PC-9 (cell line): Measurements from ENCODE around the gene FXYD6. TPM values are rescaled to one million over a fixed set of nuclear protein-coding genes. Genes with fewer than 3 reads are reported as not detected.

ENCODE experiments used
- BruUV-seq: library from RNA; stranded (reverse); fragments of 400-500 nt; replicated peaks from 2 replicates; lab custom pipeline; 2021; lab: Mats Ljungman, UMichigan
- CTCF ChIA-PET: fragments of 300-600 bp; sonication (Branson Sonifier 250); formaldehyde crosslinking; loops from one replicate; lab custom pipeline; 2022; ENCODE audit warnings: antibody characterized with exemption; lab: Charles Lee
- POLR2A ChIA-PET: fragments of 300-600 bp; sonication (Branson Sonifier 250); formaldehyde crosslinking; loops from one replicate; lab custom pipeline; 2022; ENCODE audit warnings: antibody characterized with exemption; ENCODE audit not compliant: unreplicated experiment; lab: Charles Lee
- DNase-seq, 2 experiments: peaks; one replicate each; pipeline versions ENCODE4 v3.0.0 to v3.0.0-alpha.2; 2015 to 2022; ENCODE audit warnings: mixed read lengths in 1 of 2
- H2AFZ ChIP-seq: fragments of 200-600 bp; sonication (generic); 2 replicates; pipeline ENCODE4 v1.8.1; 2017; ENCODE audit warnings: antibody characterized with exemption
- H3F3A ChIP-seq: fragments of 200-600 bp; sonication (generic); 2 replicates; pipeline ENCODE4 v1.8.1; 2017; ENCODE audit warnings: antibody characterized with exemption, mild to moderate bottlenecking, low read depth; ENCODE audit not compliant: insufficient read depth
- H3K27ac ChIP-seq: fragments of 200-600 bp; sonication (generic); 2 replicates; pipeline ENCODE4 v1.6.1; 2016; ENCODE audit warnings: mixed run types
- H3K27me3 ChIP-seq: fragments of 200-600 bp; sonication (generic); 2 replicates; pipeline ENCODE4 v1.6.1; 2016; ENCODE audit warnings: low read depth, mixed run types; ENCODE audit not compliant: insufficient read depth
- H3K36me3 ChIP-seq: fragments of 200-600 bp; sonication (generic); 2 replicates; pipeline ENCODE4 v1.6.1; 2016; ENCODE audit warnings: low read depth, mixed run types
- H3K4me1 ChIP-seq: fragments of 200-600 bp; sonication (generic); replicated peaks from 2 replicates; pipeline ENCODE4 v1.6.1; 2016; ENCODE audit warnings: mixed run types; ENCODE audit not compliant: insufficient read depth
- H3K4me2 ChIP-seq: fragments of 200-600 bp; sonication (generic); 2 replicates; pipeline ENCODE4 v1.6.1; 2017; ENCODE audit warnings: mixed run types
- H3K4me3 ChIP-seq: fragments of 200-600 bp; sonication (generic); 2 replicates; pipeline ENCODE4 v1.6.1; 2016; ENCODE audit warnings: mixed run types
- H3K79me2 ChIP-seq: fragments of 200-600 bp; sonication (generic); 2 replicates; pipeline ENCODE4 v1.6.1; 2017; ENCODE audit warnings: low read depth, mixed run types
- H3K9me2 ChIP-seq: fragments of 200-600 bp; sonication (generic); 2 replicates; pipeline ENCODE4 v1.8.1; 2017; ENCODE audit warnings: mild to moderate bottlenecking; ENCODE audit not compliant: insufficient read depth
- H3K9me3 ChIP-seq: fragments of 200-600 bp; sonication (generic); 2 replicates; pipeline ENCODE4 v1.8.1; 2016; ENCODE audit warnings: low read depth; ENCODE audit not compliant: insufficient read depth
- H4K20me1 ChIP-seq: fragments of 200-600 bp; sonication (generic); 2 replicates; pipeline ENCODE4 v1.8.1; 2017; ENCODE audit not compliant: insufficient read depth
- CTCF ChIP-seq: fragments of 200-600 bp; sonication (generic); conservative IDR thresholded peaks from 2 replicates; pipeline ENCODE4 v1.6.1; 2017; ENCODE audit warnings: mixed run types, antibody characterized with exemption, mild to moderate bottlenecking, moderate library complexity
- EZH2 ChIP-seq: fragments of 200-600 bp; sonication (generic); IDR thresholded peaks from 2 replicates; pipeline ENCODE4 v1.8.0; 2017; ENCODE audit warnings: antibody characterized with exemption, low read depth
- intact Hi-C: fragments of 100-400 bp; cut with micrococcal nuclease; formaldehyde crosslinking; loops from one replicate; pipeline ENCODE4 v1.10.0; 2022; ENCODE audit not compliant: unreplicated experiment
- total RNA-seq: library from RNA; stranded (reverse); gene quantifications from 2 replicates; pipeline ENCODE4 v1.2.3, GENCODE V29; 2021

FXYD6 gene
- total RNA-seq, 1 experiment from 2014 or later, result 0.20 TPM

DNA sequence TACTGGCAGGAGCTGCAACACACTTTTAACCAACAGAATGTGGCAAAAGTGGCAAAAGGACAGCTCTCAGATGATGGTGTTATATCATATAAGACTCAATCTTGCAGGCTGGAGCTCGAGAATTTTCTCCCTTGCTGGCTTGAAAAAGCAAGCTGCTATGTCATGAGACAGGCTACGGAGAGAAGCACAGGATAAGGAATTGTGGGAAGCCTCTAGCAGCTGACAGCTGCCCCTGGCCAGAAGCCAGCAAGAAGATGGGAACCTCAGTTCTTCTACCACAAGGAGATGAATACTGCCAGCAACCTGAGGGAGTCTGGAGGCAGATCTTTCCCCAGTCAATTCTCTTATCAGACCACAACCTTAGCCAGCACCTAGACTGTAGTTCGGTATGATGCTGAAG lies 24.6 kb downstream of the FXYD6 start:
- no peak overlapping the region for H2AFZ ChIP-seq
- H3K4me1 ChIP-seq, result no peaks in the 10 kb centered on the region
- H3K79me2 ChIP-seq, result no peaks in the 10 kb centered on the region
- no peak for DNase-seq
- peaks cover 9% of the 10 kb centered on the region; the same call in 1 of the 2 replicates for H3K9me3 ChIP-seq
- H3K4me2 ChIP-seq, result no peak overlapping the region
- H3K9me2 ChIP-seq, result no peaks in the 10 kb centered on the region
- CTCF ChIA-PET, result no interaction called here
- intact Hi-C loops, result no loop called here
- no peak overlapping the region for H3K4me3 ChIP-seq
- H3K27ac ChIP-seq, result no peak overlapping the region
- POLR2A ChIA-PET, result interaction anchor here (0.6 kb wide), 1 partner anchor 16 kb away, joined by 3 read pairs; no protein-coding TSS in a partner anchor
- no peak for TF ChIP-seq EZH2
- TF ChIP-seq CTCF, result no peak
- no peaks in the 10 kb centered on the region for H4K20me1 ChIP-seq
- no TSS peak for BruUV-seq
- no peaks in the 10 kb centered on the region for H3F3A ChIP-seq
- H3K27me3 ChIP-seq, result peaks cover 41% of the 10 kb centered on the region
- H3K36me3 ChIP-seq, result no peaks in the 10 kb centered on the region

DNA sequence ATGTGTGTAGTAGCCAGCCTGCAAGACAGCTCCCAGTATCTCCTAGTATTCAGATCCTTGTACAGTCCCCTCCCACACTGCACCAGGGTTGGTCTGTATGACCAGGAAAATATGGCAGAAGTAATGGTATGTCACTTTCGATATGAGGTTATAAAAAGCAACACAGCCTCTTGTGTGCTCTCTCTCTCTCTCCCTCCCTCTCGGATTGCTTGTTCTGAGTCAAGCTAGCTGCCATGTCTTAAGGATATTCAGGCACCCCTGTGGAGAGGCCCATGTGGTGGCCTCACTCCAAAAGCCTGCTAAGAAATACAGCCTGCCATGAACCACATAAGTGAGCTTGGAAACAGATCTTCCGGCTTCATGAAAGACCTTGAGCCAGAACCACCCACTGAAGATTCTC lies 25.4 kb downstream of the FXYD6 start:
- no peak overlapping the region for H3K4me3 ChIP-seq
- no peaks in the 10 kb centered on the region for H3K9me2 ChIP-seq
- POLR2A ChIA-PET, result interaction anchor here (1.0 kb wide), 1 partner anchor 16 kb away, joined by 4 read pairs; no protein-coding TSS in a partner anchor
- CTCF ChIA-PET, result no interaction called here
- H3K79me2 ChIP-seq, result no peaks in the 10 kb centered on the region
- TF ChIP-seq EZH2 (no peak), CTCF (no peak)
- no peaks in the 10 kb centered on the region for H3F3A ChIP-seq
- no peak overlapping the region for H3K27ac ChIP-seq
- no peak overlapping the region for H2AFZ ChIP-seq
- H3K27me3 ChIP-seq, result peaks cover 34% of the 10 kb centered on the region
- H3K36me3 ChIP-seq, result no peaks in the 10 kb centered on the region
- H4K20me1 ChIP-seq, result no peaks in the 10 kb centered on the region
- H3K4me1 ChIP-seq, result no peaks in the 10 kb centered on the region
- DNase-seq, result no peak
- intact Hi-C loops, result no loop called here
- no TSS peak for BruUV-seq
- H3K9me3 ChIP-seq, result peaks cover 9% of the 10 kb centered on the region; the same call in 1 of the 2 replicates
- H3K4me2 ChIP-seq, result no peak overlapping the region

DNA sequence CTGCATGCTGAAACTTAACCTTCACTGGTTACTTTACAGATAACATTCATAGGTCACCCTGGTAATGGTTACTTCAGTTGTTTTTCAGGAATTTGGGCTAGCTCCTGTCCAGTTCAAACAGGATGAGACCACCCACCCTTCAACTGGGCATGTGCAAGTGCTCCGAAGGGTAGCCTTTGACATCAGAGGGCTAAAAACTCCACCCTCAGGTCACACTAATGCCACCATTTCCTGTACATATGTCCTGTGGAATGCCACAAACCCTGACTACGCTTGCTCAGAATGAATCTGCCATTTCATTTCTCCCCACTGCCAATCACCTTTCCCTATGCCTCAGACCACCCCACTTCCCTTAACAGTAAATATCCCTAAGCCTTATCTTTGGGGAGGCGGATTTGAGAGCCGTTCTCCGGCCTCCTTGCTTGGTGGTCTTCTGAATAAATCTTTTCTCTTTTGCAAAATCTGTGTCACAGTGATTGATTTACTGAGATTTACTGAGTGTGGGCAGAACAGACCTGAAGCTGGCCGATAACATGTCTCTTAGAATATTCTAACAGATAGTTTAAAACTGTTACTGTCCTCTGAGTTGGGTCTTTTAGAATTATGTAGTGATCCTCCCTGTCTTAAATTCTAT lies 26.6 kb downstream of the FXYD6 start:
- H3K9me2 ChIP-seq, result no peaks in the 10 kb centered on the region
- DNase-seq, result no peak
- H3K4me3 ChIP-seq, result no peak overlapping the region
- intact Hi-C loops, result no loop called here
- TF ChIP-seq CTCF (no peak), EZH2 (no peak)
- no peak overlapping the region for H3K27ac ChIP-seq
- H3K79me2 ChIP-seq, result no peaks in the 10 kb centered on the region
- no peaks in the 10 kb centered on the region for H3K36me3 ChIP-seq
- no peaks in the 10 kb centered on the region for H3K4me1 ChIP-seq
- no peak overlapping the region for H3K4me2 ChIP-seq
- no peaks in the 10 kb centered on the region for H4K20me1 ChIP-seq
- H3K27me3 ChIP-seq, result peaks cover 23% of the 10 kb centered on the region
- POLR2A ChIA-PET, result interaction anchor here (1.0 kb wide), 1 partner anchor 17 kb away, joined by 4 read pairs; no protein-coding TSS in a partner anchor
- no peak overlapping the region for H2AFZ ChIP-seq
- CTCF ChIA-PET, result no interaction called here
- no peaks in the 10 kb centered on the region for H3F3A ChIP-seq
- peaks cover 9% of the 10 kb centered on the region; the same call in 1 of the 2 replicates for H3K9me3 ChIP-seq
- BruUV-seq, result no TSS peak
